Right kidney (tissue), 1 donor: Measurements from ENCODE around the gene PLCH1.

Experiments
- DNase-seq: peaks from one replicate; pipeline ENCODE4 v3.0.0-alpha.2; 2016

PLCH1 gene

DNA sequence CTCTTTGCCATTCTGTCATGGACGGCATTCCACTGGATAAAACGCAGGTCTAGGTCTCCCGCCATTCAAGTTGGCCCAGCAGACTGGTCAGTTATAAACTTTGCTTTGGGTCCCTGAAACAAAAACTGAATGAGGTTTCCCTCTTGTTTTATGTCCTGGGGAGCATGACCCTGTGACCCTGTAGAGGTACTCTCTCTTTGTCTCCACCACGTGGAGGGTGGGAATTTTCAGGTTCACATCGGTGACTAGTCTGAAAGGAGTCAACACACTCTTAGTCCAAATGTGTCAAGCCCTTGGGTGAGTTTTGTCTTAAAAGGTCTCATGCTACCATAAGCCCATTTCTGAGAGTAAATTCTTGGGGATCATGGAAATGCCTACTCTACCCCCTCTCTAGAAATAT is 139.9 kb downstream of the PLCH1 start:
- no peak for DNase-seq

DNA sequence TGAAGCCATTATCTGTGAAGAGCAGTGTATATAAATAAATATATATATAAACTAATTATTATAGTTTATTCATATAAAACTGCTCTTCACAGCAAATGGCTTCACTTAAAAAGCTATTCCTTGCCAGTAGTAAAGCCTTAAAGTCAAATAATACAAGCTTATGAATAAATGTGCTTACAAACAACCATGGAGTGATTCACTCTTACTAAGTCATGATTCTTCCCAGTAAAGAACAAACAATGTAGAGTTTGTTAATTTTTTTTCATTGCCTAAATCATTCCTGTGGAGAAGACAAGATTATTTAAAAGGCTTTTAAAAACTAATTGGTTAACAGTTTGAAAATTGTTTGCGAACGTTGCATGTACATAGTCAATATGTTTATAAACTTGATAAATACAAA is 140.7 kb downstream of the PLCH1 start:
- DNase-seq = no peak

DNA sequence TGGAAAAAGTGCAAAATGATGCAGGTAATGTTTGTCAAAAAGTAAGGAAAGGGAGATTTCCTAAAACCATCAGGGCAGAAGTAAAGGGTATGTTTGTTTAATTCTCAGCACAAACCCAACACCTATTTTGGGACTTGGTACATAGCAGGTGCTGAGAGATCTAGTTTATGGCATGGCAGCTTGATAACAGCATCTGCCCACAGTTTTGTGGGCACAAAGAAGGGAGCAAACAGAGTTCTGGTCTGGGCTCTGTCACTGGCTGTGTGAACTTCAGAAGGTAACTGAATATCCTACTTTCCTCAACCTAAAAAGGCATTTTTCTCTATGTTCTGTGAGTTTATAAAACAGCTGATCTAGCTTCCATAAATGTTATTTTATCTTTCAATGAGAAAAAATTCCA is 141.6 kb downstream of the PLCH1 start:
- no peak for DNase-seq

DNA sequence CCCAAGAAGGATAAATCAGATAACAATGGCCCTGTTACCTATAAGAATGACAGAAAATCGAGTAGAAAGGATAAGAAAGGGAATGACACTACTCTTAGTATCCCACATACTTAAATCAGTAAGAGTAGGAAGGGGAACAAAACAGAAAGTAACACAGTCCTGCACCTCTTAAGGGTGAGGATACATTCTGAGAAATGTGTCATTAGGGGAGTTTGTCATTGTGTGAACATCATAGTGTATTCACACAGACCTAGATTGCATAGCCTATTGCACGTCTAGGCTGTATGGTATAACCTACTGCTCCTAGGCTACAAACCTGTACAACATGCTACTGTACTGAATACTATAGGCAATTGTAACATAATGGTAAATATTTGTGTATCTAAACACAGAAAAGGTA is 142.6 kb downstream of the PLCH1 start:
- DNase-seq = no peak

DNA sequence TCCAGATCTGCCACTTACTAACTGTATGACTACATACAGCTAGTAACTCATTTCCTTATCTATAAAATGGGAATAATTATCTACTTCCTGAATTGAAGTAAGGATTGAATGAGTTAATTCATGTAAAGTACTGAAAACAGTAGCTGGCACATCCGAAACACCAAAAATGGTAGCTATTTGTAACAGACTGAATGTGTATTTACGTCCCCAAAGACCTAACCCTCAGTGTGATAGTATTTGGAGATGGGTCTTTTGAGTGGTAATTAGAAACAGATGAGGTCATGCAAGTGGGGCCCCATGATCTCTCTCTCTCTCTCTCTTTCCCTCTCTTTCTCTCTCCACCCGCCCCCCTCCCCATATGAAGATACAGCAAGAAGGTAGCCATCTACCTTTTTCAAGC is 146.2 kb downstream of the PLCH1 start:
- no peak for DNase-seq

DNA sequence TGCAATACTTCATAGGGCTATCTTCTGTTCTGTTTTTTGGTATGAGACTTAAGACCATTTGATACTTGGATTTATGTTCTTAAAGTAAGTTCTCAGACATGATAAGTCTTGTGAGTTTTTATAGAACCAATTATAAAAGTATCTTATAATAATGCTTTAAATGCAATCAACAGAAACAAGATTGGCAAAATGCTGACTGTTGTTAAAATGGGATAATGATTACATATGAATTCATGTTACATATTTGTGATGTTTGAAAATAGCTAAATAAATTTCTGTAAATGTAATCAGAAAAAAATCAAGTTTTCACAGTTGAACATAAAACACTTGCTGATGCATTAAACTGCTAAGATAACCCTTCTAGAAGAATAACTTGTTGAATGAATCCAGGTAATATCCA is 148.3 kb downstream of the PLCH1 start:
- DNase-seq = no peak

DNA sequence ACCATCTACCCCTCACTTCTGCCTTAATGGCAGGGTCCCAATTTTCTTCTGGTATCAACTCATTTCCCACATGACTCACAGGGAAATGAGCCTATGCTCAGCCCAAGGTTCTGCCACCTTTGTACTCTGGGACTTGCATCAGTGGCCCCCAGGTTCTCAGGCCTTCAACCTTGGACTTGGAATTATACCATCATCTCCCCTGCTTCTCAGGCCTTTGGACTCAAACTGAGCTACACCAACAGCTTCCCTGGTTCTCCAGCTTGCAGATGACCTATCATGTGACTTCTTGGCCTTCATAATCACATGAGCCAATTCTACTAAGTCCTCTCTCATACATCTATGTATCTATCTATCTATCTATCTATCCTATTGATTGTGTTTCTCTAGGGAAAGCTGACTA is 149.5 kb downstream of the PLCH1 start:
- DNase-seq = no peak

DNA sequence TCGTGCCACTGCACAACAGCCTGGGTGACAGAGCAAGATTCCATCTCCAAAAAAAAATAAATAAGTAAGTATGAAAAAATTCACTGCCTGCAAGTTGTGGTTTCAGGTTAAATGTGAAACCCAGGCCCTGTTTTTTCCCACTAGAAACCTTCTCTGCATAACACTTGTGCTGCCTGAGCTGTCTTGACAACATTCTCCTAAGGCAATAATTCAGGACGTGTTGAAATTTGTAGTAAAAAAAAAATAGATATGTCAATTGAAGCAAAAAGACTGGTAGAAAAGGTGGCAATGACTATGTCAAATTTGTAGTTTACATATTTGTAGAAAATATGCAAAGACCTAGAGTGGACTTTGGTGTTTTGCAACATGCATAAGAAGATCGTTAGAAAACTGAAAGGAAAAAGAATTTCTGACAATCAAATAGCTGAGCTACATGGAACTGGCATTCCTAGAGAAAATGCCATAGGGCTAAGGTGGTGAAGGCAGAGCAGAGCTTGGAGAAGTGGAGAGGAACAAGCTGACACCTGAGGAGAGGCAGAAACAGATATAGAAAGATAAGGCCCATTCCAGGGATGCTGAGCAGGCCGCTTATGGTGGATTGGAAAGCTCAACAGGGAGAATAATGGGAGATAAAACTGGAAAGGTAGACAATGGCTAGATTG is 150.2 kb downstream of the PLCH1 start:
- no peak for DNase-seq

DNA sequence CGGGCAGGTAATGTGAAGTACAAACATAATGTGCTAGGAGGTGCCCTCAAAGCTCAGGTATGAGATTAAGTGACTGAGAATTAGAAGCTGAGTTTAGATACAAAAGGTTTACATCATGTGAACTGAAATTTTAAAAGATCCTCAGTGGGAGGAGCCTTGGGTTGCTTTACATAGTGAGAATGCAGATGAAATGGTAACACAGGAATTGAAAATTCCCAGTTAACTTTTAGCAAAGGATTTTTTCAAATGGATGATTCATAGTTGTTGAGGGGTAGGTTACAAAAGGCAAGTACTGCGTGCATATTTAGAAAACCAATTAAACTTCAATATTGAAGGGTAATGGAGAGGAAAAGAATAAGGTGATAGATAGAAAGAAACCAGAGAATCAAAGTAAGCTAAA is 157.3 kb downstream of the PLCH1 start:
- DNase-seq = no peak

DNA sequence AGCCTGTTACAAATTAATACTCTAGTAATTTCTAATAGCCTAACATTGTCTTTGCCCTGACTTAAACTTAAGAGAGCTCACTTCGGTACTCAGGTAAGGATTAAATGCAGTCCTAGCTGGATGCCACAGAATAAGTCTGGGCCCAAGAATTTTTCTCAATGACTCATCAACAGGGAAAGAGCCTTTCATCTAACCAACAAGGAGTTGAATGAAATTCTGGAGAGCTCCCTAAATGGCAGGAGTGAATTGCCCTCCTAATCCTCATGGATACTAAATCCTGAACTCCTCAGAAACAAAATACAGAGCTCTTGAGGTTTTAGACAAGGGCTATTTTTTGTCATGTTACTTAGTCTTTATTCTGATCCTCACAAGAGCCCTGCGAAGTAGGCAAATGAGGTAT is 159.5 kb downstream of the PLCH1 start:
- DNase-seq = no peak

DNA sequence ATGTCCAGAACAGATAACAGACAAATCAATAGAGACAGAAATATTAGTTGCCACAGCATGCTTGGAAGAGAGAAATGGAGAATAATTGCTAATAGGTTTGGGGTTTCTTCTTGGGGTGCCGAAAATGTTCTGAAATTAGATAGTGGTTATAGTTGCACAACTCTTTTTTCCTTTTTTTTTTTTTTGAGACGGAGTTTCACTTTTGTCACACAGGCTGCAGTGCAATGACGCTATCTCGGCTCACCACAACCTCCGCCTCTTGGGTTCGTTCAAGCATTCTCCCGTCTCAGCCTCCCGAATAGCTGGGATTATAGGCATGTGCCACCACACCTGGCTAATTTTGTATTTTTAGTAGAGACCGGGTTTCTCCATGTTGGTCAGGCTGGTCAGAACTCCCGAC is 163.3 kb downstream of the PLCH1 start:
- DNase-seq = no peak

DNA sequence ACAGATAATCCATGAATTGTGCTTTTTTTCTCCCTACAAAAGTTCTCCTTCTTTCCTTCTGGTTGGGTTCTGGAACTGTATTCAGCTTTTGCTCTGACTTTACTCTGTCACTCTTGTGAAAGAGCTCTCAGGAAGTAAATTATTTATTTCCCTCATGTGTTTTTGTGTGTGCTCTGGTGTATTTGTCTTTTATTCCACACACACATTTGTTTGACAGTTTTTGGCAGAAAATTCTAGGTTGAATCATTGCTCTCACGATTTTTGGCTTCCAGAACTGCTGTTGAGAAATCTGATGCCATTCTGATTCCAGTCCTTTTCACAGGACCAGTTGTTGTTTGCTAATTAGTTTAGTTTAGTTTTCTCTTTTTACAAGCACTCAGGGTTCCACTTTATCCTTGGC is 172.8 kb downstream of the PLCH1 start:
- DNase-seq = no peak

DNA sequence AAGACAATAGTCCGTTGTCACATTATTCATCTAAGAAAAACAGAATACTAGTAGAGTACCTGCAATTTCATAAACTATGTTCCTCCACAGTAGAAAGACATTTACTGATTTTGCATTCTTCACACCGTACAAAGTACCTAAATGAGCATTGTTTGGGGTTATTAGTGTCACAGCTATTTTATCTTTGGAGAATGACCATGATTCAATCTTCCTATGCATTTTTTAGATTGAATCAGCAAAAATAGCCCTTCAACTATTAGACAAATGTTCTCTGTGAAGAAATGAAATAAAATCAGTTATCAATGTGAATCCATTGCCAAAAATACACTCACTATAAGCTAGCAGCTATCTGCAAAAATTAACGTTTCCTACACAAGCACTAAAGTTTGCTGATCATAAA is 176.6 kb downstream of the PLCH1 start:
- no peak for DNase-seq

DNA sequence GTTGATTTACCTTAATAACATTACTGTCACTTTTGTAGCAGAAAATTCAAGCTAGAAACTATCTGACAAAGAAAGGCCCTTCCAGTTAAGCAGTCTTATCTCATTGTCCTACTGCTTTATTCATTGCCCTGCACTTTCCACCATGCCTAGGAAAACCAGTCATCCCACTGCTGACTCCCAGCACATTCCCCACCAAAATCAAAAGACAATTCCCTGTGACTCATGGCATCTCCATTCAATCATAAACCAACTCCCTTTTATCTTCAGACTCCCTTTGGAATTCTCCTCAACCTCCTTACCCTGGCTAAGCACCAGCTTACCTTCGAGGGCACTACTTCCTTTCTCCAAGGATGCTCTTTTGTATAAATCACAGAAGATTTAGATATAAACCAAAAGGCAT is 184.3 kb downstream of the PLCH1 start:
- DNase-seq = no peak

DNA sequence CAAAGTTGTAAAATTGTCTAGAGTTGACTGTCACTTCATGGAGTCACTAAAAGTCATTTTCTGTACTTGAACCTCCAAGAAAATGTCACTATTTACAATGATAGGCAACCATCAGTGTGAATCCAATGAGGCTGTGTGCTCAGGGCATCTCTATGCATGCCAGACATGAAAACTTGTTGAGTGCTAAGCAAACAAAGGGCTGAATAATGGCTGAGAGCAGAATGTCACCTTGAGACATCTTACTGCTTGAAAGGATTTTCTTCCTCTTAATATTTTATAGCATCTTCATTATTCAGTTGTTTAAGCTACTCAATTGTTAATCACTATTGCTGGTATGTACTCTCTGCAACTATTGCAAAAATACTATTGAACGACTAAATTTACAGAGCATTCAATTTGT is 184.7 kb downstream of the PLCH1 start:
- no peak for DNase-seq

DNA sequence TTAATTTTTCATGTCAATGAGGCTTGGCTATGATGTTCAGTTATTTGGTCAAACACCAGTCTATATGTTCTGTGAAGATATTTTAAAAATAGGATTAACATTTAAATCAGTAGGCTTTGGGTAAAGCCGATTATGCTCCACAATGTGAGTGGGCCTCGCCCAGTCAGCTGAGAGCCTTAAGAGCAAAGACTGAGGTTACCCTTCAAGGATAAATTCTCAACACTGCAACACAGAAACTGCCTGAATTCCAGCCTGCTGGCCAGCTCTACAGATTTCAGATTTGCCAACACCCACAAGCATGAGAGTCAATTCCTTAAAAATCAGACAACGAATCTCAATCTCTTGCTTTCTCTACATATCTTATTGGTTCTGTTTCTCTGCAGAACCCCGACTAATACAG is 188.3 kb downstream of the PLCH1 start:
- DNase-seq = no peak

DNA sequence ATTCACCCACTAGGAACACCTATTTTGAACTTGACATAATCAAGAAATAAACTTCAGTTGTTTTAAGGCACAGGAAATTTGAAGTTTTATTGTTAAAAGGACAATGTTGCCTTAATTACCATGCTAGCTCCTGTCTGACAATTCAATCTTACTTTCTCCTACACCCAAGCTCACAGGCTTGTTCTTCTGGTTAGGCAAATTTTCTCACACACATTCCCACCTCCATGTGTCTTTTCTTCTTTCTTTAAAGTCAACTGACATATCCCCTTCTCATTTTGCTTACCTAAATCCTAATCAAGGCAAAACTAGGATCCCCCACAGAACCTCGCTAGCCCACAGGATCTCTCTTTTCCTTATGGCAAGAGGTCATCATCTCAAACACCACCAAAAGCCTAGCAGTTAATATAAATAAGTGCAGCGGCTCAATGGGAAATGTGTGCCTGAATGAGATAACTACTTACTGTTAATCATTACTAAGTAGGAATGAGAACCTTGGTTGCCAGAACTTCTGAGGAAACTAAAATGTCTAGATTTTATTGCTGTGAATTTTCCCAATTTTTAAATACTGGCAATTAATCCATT is 189.3 kb downstream of the PLCH1 start:
- peak; percentile 34 for DNase-seq

DNA sequence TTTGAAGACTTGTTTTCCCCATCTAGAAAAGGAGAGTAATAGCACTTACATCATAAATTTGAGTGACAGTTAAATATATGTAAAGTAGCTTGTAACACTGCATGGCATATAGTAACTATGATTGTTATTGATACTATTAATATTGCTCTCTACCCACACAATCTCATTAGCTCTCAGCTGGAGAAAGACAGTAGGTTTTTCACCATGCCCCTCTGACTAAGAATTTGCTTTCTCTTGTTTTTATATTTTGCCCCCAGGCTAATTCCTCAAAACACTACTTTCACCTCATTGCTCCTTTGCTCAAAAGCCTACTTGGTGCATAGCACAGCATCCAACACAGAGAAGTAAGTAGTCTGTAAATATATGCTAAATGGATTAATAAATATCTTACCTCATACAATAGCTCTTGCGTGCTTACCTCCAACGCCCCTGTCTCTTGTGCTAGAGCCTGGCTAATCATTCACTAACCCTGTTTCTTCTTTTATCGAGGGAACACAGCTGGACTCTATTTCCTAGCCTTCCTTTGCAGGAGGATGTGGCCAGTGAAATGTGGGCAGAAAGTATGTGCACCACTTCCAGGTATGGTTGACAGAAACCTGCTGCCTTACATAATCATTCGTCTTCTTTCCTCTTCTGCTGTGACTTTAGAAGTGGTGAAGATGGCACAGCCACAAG is 190.0 kb downstream of the PLCH1 start:
- peak; percentile 23 for DNase-seq

DNA sequence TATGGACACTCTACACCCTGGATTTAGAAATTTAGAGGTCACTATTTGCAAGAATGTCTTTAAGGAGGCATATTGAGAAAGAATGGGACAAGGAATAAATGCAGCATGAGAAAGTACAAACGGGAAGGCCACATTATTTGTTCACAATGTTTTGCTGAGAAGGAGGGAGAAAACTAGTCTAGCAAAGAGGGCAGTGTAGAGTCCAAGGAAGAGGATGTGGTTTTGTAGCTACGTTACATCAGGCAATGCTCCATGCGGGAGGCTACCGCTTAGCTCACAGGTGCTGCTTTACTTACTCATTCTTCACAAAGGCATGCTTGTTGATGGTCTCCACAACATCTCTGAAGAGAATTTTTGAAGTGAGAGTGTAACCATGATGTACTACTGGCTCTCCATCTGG is 191.1 kb downstream of the PLCH1 start:
- DNase-seq = no peak

DNA sequence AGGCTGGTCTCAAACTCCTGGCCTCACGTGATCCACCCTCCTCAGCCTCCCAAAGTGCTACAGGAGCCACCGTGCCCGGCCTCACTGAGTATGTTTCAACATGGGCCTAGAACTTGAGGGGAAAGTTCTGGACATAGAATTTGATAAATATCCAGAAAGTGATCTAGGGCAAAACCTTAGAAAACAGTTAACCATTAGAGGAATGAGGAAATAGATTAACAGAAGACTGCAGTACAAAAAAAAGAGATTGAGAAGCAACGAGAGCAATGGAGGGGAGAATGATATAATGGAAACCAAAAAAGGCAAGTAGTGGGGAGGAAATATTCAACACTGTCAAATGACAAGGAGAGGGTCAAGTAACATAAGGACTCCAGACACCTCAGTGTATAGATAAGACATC is 191.5 kb downstream of the PLCH1 start:
- DNase-seq = no peak

DNA sequence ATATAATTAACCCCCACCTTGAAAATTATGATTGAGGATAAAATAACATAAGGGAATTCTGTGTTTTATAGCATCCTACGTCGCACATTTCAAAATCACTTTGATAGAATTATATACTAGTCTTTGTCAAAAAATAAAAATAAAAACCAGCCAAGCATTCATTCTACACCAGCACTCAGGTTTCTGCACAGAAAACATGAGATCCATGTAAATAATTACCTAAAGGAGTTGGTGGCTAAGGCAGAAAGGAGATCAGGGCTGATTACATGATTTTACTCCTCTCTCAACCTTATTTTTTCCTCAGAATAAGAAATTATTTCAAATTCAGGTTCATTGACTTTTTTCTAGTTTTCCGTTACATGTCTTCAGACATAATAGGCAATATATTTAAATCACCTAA is 194.5 kb downstream of the PLCH1 start:
- DNase-seq = no peak

DNA sequence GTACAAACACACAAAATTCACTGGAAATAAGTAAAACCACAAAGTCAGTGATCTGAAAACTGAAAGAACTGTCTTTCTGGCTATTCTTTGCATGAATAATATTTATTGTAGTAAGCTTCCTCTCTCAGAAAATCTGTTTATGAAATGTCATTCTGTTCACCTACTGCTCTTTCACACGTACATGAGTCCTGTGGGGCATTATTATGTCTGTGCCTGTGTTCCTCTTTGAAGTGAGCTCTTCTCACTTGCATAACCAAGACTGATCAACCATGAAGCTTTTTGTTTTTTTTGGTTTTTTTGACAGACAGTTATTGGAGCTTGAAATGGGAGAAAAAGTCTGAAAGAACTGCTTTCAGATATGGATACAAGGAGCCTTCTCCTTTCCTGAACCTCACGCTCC is 195.8 kb downstream of the PLCH1 start:
- DNase-seq = no peak

DNA sequence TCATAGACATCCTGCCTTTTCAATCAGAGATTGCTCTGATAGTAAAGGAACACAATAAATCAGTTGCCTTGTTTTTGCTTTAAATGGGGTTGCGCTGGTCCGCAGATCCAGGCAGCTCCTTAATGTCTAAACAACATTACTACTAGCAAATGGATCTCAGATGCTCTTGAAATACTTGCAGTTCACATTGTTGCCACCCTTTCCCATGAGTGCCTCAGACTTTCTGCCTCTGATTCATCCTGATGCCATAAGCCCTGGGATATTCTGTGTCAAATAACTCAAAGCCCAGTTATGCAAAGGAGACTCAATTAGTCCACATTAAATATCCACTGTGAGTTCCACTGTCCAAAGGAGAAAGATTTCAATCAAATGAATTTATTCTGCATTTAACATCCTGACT is 196.7 kb downstream of the PLCH1 start:
- no peak for DNase-seq

DNA sequence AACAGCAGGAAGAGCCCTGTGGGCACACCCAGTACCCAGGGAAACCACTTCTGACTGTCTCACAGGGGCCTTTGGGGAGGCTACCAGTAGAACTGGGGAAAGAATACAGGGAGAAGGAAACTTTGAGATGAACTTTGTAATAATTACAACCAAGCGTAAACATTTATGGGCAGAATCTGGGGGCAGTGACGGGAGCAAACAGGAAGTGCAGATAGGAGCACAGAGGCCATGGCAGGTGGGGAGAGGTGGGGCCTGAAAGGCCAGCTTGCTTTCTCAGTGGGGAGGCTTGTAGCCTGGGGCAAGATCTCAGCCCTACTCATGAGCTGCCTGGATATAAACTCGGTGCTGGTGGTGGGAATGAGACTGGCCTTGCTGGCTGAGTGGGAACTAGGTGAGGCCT is 209.8 kb downstream of the PLCH1 start:
- no peak for DNase-seq
